ENCODE measurements around the gene RGS7.
"Not testable (repeated sequence)": the region's sequence is repeated elsewhere in the genome, so short reads cannot be mapped to it uniquely, and the experiment has no call there.

RGS7 gene

DNA sequence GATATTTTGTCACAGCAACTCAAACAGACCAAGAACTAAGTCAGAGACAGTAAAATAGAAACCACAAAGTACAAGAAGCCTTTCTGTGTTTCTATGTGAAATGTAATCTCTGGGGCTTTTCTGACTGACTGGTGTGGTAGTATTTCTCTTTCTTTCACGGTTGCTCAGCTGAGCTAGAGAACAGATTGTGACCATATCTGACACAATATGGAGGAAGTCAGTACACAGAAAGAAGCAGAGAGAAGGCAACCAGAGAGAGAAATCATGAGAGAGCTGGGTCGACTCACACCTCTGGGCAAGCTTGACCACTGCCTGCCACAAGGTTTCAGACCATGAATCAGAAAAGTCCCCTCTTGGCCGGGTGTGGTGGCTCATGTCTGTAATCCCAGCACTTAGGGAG, 536.2 kb downstream of the RGS7 start:
- no peak for DNase-seq

DNA sequence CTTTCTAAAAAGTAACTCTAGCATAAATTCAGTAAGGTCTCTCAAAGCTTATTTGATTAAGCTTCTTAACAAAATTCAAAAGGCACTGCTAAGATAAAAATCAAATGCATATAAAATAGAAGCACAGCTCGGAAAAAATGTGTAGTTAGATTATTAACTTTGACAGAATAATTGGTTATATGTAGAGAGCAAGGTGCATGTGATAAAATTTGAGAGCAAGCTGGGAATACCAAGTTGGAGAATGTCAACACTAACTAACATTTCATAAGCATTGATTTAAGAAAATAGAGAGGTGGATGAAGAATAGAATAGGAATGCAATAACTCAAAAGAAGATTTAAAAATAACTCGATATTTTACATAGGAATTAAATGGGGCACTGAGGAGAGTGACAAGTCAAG, 540.5 kb downstream of the RGS7 start:
- no peak for DNase-seq

DNA sequence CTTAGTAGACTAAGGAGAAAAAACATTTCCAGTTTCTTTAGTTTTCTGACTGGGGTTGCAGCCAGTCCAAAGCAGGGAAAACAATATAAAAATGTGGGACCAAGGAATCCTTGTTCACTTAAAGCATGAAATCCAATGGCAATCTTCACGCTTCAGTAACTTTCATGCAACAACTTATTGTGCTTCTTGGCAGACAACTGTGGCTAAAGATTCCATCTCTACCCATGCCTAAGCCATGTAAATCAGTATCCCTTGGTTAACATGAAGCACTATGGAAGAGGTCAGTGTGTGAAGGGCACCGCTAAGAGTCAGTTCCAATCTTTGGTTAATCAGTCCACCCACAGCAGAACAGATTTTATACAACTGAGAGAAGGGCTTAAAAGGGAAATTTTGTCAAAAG, 543.3 kb downstream of the RGS7 start:
- DNase-seq: no peak

DNA sequence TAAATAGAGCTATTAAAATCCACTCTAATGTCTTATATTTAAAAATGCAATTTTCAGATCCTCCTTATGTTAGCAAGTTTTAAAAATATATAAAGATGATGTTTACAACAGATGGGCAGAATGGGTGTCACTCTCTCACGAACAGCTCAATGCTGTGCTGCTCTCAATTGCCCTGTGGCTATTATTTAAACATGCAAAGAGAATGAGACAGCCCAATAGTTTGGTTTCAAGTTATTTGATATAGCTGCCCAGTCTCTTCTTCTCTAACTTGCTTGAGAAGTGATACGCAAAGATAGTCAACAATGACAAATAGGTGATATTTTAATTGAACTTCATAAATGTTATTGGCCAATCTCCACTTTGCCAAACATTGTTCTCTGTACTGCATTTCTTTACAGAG, 545.7 kb downstream of the RGS7 start:
- no peak for DNase-seq

DNA sequence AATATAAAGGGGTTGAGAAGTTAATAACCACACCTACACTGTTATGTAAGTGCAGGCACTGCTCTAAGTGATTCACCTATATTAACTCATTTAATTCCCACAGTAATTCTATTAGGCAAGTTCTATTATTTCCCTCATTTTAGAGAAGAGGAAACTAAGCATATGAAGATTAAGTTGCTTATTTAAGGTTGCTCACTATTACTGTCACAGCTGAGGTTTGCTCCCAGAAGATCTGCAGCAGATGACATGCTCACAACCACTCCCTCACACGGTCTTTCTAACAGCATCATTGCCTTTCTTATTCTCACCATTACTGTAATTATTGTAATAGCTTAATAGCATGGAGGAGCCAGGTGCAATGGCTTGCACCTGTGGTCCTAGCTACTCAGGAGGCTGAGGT, 548.6 kb downstream of the RGS7 start:
- no peak for DNase-seq

DNA sequence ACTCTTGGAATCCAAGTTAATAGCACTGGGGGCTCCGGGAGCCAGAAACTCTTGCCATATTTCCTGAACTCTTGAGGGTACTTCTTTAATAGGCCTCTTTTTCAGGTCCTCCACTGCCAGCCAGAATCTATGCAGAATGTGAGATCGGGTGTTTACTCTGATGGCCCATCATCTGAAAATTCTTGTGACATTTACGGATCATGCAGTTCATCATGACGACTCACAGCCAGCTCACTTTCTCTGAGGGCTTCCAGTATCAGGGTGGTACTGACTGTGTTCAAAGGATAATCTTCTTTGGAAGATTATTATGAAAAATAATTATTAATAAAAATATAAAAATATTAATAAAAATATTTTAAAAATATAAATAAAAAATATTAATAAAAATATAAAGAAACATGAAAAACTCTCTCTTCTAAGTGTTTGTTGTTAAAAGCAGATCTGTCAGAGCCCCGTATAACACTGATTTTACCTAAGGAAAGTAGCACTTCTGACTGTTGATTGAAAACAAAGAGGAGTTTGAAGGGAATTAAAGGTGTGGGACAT, 550.7 kb downstream of the RGS7 start:
- DNase-seq: no peak

DNA sequence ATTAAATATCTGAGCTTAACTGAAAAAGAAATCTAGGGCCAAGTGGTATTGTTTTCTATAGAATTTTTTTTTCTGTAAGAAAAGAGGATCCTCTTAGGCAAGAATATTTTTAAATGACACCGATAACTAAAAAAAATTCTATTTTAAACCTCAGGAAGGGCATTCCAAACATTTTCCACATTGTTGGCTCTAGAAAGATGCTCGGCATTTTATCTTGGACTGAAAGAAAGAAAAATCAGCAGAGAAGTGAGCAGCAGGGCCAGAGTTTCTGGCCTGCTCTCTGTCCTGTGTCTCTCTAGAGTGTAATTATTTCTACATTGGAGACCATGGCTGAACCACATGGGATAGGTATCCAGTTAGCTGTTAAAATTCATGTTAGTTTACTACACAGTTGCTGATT, 552.5 kb downstream of the RGS7 start:
- DNase-seq: no peak

DNA sequence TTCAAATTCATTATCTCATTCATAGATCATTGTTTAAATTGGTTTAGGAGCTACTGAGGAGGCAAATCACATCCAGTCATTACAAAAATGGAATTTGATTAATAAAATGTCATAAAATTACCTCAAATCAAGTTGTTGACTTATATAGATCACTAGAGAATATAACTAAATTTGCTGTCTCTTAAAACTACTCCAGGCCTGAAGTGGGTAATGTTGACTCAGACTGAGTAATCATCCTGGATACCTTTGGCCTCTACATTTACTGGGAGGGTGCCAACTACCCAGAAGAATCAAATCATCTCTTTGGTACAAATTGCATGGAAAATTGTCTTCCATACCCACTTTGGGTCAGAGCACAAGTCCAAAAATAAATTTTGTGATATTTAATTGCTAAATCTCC, 553.9 kb downstream of the RGS7 start:
- no peak for DNase-seq

DNA sequence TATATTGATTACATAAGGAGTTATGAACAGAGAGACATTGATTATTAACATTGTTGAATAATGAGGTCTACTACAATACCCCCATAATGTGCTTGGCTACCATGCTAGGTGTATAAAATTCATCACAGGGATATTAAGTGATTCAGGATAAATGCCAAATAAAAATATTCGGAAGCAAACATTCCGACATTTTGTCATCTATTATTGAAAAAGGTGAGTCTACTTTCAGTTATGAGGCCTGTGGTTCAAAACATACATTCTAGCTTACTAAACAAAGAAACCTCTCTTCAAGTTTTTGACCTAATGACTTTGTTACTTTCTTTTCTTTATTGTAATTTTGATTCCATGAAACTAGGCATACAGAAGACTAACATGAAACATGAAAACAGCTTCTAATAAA, 554.7 kb downstream of the RGS7 start:
- no peak for DNase-seq

DNA sequence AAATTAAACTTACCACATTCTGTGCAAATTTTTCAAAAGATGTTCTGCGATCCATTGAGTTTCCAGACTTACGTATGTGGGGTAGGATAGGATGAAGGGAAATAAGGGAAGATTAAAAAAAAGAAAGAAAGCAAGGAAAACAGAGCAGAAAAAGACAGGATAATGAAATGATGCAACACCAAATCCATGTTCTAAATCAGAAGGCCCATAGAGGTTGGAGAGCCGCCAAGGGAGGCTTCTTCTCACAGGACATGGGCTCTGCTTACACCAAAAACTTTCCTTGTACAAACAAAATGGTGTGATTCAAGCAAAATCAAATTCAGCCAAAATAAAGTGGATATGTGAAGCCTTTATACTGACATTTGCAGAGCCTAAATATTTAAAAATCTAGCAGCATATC, 555.6 kb downstream of the RGS7 start:
- DNase-seq: no peak

DNA sequence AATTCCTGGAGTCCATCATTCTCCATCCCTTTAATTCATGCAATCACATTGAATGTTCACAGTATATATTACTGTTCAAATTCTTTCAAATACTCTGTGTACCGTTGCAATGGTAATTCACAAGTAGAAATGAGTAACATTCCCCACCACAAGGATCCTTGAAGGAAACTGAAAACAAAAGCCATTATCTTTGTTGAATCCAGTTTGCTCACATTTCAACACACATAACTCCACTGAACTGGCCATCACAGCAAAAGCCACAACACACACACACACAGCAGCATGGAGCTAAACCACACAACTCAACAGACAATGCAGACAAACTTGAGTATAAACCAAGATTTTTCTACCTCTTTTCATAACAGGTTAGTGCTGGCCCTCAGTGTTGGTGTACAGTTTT, 556.7 kb downstream of the RGS7 start:
- no peak for DNase-seq

DNA sequence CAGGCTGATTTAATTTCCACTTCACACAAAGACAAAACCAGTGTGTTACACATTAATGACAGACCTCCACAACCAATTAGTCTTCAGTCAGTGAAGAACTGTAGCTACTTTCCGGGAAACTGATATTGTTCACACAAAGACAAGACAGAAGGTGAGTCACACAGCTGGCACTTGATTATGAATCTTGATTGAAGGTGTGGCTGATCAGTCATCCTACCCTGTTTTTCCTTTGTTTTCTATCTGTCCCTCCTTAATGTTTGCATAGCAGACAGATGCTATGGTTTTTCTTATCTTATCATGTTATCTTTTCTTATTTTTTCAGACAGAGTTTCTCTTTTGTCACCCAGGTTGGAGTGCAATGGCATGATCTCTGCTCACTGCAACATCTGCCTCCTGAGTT, 560.0 kb downstream of the RGS7 start:
- no peak for DNase-seq

DNA sequence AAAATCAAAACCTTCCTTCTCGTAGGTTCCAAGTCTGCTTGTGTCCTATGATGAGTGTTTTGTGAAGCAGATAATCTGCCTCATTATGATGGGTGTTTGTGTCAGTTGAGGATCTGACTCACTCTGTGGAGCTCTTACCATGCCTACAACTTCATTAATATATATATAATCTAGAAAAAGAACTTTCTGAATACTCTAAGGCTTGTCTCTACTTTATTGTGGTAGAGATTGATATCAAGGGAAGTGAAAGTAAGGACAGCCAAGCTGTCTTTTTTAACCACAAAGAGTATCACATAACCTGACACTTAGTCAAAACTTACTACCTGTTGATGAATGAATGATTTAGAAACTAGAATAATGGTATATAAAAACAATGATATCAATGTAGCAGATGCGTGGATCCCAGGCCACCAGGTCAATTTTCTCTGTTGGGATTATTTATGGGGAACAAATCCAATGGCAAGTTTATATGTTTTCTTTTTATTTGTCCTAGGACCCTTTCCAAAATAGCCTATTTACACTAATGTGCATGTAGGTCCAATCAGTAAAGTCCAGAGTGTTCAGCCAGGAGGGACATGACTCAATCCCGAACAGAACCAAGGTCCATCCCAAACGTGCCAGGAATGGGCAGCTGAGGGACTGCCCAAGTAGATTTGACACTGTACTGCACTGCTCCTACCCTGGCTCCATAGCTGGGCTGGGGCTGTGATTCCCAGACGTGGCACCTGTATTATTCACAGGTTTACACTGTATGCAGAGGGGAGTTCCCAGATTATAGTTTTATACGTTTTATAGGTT, 562.8 kb downstream of the RGS7 start:
- DNase-seq: no peak

DNA sequence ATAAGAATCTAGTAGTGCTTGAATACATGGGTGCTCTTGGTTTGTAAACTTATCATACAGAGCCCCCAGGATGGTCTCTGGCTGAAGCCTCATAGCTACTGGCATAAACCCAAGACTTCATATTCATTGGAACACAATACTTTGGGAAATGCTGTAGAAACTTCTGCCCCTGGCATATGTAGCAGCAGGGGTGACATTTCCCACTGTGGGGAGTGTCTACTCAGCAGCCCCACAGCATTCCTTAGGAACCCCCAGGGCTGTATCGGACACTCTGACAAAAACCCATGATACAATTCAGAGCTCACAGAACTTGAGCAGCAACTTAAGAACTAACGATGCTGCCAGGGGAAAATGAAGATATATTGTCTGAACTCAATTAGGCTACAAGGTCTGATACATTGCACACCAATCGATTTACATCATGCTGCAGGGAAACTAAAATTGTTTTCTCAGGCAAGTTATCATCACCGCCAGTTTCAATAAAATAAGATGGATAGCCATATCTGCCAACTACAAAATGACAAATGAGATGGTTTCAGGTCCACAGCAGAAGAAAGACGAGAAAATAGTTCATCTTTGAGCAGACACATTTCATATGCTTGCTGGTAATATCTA, 564.0 kb downstream of the RGS7 start:
- DNase-seq: no peak

DNA sequence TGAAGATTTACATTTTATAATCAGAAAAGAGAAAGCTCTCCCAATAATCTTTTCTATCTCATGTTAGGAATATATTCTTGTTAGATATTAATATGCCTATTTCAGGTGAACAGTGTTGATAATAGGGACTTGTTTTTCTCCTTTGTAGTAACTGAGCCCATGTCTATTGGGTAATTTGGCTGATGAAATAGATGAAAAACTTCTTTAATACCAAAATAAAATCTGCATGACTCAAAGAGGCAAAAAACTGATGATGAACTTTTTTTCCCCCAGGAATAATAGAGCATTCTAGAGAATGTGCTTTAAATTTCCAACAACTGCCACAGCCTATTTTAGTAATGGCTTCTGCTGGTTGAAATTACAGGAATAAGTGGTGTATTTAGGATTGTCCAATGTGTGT, 566.1 kb downstream of the RGS7 start:
- no peak for DNase-seq

DNA sequence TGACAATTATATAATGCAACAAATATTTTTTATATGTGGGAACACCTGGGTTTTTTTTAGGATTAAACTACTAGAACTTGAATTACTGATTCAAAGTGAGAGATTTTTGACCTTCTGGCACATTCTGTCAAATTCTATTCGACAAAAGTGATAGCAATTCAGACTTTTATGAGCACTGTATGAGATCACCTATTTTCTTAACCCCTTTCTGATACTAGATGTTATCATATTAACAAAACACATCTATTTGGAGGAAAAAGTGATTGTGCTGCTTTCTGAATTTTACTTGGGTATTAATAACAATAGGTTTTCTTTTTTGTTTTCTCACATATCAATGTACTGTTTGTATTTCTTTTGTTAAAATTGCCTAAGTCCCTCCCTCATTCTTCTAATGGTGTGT, 570.1 kb downstream of the RGS7 start:
- DNase-seq: no peak

DNA sequence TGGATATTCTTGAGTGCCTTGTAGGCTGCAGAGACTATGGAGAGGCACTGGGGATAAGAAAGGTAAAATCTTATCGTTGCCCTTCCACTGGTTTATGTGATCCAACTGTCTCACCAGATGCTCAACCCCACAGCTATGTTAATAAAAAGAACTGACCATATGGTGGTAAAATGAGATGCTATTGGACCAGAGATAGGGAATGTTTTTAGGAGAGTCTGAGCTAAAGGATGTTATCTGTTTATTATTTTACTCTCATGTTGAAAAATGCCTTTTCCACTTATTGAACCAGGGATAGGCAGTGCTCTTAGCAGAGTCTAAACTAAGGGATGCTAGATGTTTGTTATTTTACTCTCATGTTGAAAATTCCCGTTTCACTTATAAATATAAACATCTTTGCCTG, 572.2 kb downstream of the RGS7 start:
- DNase-seq: no peak

DNA sequence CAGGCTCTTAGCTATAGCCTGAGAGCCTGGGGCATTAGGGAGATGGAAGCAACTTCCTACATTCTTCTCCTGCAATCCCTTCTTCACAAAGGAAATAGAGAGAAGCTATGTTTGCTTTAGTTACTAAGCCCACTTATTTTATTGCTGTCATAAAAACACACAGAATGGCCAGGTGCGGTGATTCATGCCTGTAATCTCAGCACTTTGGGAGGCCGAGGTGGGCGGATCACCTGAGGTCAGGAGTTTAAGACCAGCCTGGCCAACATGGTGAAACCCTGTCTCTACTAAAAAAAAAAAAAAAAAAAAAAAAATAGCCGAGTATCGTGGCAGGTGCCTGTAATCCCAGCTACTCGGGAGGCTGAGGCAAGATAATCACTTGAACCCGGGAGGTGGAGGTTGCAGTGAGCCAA, 573.3 kb downstream of the RGS7 start:
- DNase-seq: not testable (repeated sequence)

DNA sequence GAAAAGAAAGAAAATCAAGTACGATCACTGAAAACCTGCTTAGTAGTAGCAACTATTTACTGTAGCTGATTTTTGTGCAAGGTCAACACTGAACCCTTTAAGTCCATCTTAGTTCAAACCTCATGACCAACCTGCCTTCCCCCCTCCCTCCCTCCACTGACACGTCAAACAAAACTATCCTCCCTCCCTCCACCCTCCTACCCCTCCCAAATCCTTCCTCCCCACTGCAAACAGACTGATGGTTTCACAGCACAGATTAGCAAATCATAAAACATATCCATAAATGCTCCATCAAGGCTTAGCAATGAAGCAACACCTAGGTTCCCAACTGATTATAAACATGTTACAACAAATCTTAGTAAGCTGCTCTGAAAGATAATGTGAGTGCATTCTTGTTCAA, 580.8 kb downstream of the RGS7 start:
- no peak for DNase-seq

DNA sequence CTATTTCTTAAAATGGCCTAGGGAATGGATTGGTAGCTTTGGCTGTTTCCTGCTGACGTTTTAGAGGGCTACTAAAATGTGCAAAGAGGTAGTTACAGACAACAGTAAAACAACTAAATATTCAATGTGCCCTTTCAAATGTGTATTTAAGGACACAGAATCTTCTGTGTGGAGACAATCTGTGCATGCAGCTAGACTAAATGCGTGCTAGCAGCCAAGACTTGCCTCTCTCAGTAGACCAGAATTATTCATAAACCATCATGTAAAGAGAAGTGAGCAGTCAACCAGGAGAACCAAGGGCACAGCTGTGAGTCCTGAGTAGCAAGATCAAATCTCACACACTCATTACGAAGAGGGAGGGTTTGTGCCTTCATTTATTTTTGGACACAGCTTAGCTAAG, 584.9 kb downstream of the RGS7 start:
- no peak for DNase-seq

DNA sequence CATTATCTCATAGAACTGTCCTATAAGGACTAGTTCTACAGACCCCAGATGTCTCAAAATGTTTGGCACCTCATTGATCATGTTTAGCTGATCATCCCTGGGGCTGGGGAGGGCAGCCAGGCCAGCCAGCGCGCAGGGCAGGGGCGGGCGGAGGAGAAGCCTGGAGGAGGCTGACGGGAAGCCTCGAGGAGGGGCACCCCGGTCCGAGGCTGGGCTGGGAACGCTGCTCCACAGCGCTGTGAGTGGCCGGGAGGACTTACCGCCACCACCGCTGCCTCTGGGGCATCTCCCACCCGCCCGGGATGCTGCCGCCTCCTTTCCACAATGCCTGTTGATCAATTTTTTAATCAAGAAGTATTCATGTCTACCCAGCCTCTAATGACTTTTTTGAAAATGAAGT, 585.6 kb downstream of the RGS7 start:
- no peak for DNase-seq

DNA sequence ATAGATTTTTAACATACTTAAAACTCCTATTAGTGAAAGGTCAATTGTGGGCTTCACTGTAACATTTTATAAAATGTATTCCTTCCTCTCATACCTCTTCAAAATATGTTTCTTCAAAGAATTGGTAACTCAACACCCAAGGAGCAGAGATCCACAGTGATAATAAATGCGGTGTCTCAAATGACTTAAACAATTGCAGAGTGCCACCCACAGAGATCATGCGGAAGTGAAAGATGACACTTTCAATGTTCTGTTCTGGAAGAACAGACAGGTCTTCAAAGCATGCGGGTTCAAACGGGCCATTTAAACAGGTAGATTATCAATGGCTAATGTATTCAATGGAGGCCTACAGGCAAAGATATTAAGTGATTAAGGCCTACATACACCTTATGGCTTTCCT, 588.0 kb downstream of the RGS7 start:
- DNase-seq: no peak

DNA sequence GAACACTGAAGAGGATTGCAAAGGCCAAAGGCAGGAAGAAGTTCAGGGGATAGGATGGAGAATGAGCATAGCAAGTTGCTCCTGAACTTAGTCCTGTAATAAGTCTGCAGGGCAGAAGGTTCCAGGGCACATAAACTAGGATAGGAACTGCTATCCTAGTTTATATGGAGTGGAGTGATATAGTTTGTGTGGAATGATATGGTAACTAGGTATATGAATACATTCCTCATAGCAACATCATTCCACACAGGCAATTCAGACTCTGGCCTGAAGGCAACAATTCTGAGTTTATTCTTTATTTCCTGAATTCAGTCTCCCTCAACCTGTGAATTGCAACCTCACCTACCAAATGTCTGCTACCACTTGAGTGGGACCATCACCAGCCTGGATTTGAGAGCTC, 590.2 kb downstream of the RGS7 start:
- no peak for DNase-seq

DNA sequence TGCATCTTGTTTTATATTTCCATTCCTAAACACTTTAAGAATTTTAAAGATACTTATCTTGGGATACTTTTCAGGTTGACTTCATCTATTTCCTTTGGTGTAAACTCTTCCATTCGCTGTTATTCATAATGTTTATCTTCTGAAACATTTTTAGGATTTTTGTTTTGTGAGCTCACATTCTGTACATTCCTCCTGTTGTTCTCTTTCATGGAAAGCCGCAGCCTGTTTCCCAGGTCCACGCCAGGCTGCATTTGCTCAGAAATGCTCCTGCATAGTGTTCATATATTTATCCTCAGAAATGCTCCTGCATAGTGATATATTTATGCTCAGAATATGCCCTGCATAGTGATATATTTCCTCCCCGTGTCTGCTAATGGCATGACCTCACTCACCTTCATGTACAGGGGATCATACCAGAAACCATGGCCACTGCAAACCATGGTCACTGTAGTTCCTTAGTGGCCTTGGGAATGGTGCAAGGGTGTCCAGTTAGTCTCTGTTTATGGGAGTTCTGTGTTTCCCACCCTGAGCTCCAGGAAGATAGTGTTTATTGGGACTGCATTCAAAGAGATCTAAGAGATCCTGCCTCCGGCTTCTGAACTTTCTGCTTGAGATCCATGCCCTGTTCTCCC, 591.2 kb downstream of the RGS7 start:
- no peak for DNase-seq
